Mammary epithelial cell (primary cell): ENCODE results near the gene KLHL8.

ENCODE experiments used
- EZH2 ChIP-seq: IDR thresholded peaks from 2 replicates; pipeline ENCODE4 v1.6.1; 2012; ENCODE audit warnings: low read length, inconsistent platforms, borderline replicate concordance
- TF ChIP-seq, protein P1 (sequence below), 2 donors: IDR thresholded peaks in 1 of 2; conservative IDR thresholded peaks in 1 of 2; 2 replicates each; pipeline ENCODE4 v1.5.1; 2011 to 2012; ENCODE audit warnings: inconsistent platforms in 2 of 2, low read length in 2 of 2, mild to moderate bottlenecking in 2 of 2, control low read depth in 1 of 2, low read depth in 1 of 2; ENCODE audit not compliant: insufficient read depth in 1 of 2; ENCODE audit errors: extremely low read depth in 1 of 2

DNA sequence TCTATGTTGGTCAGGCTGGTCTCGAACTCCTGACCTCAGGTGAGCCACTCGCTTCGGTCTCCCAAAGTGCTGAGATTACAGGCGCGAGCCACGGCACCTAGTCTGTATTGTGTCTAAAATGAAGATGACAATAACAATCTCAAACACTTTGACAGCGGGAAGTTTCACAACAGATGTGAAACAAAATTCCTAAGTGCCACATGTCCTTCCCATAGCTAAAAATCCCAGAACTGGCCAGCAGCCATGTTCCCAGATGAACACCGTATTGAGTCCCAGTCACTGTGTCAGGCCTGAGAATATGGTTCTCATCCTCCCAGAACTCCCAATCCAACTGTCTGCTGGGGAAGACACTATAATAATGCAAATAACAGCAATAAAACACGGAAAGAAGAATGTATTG lies 16.4 kb upstream of the KLHL8 start:
- TF ChIP-seq, protein P1, sequence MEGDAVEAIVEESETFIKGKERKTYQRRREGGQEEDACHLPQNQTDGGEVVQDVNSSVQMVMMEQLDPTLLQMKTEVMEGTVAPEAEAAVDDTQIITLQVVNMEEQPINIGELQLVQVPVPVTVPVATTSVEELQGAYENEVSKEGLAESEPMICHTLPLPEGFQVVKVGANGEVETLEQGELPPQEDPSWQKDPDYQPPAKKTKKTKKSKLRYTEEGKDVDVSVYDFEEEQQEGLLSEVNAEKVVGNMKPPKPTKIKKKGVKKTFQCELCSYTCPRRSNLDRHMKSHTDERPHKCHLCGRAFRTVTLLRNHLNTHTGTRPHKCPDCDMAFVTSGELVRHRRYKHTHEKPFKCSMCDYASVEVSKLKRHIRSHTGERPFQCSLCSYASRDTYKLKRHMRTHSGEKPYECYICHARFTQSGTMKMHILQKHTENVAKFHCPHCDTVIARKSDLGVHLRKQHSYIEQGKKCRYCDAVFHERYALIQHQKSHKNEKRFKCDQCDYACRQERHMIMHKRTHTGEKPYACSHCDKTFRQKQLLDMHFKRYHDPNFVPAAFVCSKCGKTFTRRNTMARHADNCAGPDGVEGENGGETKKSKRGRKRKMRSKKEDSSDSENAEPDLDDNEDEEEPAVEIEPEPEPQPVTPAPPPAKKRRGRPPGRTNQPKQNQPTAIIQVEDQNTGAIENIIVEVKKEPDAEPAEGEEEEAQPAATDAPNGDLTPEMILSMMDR (conservative IDR thresholded peaks at IDR 0.05 in 1 of 2, IDR thresholded peaks at IDR 0.05 in 1 of 2; ENCODE audit: extremely low read depth in 1 of 2, insufficient read depth in 1 of 2, low read depth in 1 of 2, low read length in 2 of 2): no peak
- no peak for TF ChIP-seq EZH2
